GM12878 (cell line): ENCODE results near the gene RNF113B.

ENCODE experiments used
- SREBF2 ChIP-seq: IDR thresholded peaks from 2 replicates; pipeline ENCODE4 v1.6.1; 2012; ENCODE audit warnings: mild to moderate bottlenecking, low read length
- TF ChIP-seq, protein P1 (sequence below), 3 experiments: IDR thresholded peaks in 2 of 3; conservative IDR thresholded peaks in 1 of 3; 2 replicates each; pipeline ENCODE4 v1.5.1; 2011; ENCODE audit warnings: low read depth in 3 of 3, low read length in 3 of 3, mild to moderate bottlenecking in 3 of 3, control low read depth in 2 of 3, moderate library complexity in 2 of 3, inconsistent platforms in 1 of 3, mixed read lengths in 1 of 3; ENCODE audit not compliant: control insufficient read depth in 2 of 3, insufficient read depth in 1 of 3; ENCODE audit errors: extremely low read depth in 1 of 3
- TF ChIP-seq, protein P2 (sequence below): IDR thresholded peaks from 2 replicates; pipeline ENCODE4 v1.6.1; 2012; ENCODE audit warnings: mild to moderate bottlenecking, low read depth, low read length

DNA sequence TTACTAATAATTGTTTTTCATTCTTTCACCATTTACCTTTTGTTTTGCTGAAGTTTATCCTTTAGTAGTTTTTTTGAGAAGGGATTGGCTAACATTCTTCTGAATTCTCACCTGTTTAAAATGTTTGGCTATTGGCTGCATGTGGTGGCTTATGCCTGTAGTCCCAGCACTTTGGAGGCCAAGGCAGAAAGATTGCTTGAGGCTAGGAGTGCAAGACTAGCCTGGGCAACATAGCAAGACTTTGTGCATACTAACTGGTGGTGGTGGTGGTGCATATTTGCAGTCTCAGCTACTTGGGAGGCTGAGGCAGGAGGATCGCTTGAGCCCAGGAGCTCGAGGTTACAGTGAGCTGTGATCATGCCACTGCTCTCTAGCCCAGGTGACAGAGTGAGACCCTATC, 27.5 kb upstream of the RNF113B start:
- TF ChIP-seq, protein P1, sequence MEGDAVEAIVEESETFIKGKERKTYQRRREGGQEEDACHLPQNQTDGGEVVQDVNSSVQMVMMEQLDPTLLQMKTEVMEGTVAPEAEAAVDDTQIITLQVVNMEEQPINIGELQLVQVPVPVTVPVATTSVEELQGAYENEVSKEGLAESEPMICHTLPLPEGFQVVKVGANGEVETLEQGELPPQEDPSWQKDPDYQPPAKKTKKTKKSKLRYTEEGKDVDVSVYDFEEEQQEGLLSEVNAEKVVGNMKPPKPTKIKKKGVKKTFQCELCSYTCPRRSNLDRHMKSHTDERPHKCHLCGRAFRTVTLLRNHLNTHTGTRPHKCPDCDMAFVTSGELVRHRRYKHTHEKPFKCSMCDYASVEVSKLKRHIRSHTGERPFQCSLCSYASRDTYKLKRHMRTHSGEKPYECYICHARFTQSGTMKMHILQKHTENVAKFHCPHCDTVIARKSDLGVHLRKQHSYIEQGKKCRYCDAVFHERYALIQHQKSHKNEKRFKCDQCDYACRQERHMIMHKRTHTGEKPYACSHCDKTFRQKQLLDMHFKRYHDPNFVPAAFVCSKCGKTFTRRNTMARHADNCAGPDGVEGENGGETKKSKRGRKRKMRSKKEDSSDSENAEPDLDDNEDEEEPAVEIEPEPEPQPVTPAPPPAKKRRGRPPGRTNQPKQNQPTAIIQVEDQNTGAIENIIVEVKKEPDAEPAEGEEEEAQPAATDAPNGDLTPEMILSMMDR (IDR thresholded peaks at IDR 0.05 in 2 of 3, conservative IDR thresholded peaks at IDR 0.05 in 1 of 3; ENCODE audit: control insufficient read depth in 2 of 3, extremely low read depth in 1 of 3, insufficient read depth in 1 of 3, low read depth in 3 of 3, low read length in 3 of 3) = no peak
- TF ChIP-seq SREBF2 = no peak
- TF ChIP-seq, protein P2, sequence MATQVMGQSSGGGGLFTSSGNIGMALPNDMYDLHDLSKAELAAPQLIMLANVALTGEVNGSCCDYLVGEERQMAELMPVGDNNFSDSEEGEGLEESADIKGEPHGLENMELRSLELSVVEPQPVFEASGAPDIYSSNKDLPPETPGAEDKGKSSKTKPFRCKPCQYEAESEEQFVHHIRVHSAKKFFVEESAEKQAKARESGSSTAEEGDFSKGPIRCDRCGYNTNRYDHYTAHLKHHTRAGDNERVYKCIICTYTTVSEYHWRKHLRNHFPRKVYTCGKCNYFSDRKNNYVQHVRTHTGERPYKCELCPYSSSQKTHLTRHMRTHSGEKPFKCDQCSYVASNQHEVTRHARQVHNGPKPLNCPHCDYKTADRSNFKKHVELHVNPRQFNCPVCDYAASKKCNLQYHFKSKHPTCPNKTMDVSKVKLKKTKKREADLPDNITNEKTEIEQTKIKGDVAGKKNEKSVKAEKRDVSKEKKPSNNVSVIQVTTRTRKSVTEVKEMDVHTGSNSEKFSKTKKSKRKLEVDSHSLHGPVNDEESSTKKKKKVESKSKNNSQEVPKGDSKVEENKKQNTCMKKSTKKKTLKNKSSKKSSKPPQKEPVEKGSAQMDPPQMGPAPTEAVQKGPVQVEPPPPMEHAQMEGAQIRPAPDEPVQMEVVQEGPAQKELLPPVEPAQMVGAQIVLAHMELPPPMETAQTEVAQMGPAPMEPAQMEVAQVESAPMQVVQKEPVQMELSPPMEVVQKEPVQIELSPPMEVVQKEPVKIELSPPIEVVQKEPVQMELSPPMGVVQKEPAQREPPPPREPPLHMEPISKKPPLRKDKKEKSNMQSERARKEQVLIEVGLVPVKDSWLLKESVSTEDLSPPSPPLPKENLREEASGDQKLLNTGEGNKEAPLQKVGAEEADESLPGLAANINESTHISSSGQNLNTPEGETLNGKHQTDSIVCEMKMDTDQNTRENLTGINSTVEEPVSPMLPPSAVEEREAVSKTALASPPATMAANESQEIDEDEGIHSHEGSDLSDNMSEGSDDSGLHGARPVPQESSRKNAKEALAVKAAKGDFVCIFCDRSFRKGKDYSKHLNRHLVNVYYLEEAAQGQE = no peak
